Measurements from ENCODE around the gene PTPRA.

Gene PTPRA

DNA sequence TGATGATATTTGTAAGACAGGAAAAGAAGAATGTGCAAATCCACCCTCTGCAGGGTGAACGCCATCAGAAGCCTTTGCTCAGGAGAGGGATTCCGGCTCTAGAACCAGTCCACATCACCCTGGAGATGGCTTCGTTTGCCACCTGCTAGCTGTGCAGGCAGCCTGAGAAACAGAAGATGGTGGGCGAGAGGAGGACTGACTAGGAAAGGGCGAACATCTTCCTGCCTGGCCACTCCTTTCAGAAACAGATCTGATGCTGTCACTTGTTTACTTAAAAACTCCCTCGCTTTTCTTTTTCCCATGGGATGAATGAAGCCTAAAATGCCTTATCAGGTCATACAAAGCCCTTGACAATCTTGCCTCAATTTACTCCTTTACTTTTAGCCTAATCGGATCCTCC, 1.2 kb downstream of the PTPRA start:
- TF ChIP-seq, protein P1, sequence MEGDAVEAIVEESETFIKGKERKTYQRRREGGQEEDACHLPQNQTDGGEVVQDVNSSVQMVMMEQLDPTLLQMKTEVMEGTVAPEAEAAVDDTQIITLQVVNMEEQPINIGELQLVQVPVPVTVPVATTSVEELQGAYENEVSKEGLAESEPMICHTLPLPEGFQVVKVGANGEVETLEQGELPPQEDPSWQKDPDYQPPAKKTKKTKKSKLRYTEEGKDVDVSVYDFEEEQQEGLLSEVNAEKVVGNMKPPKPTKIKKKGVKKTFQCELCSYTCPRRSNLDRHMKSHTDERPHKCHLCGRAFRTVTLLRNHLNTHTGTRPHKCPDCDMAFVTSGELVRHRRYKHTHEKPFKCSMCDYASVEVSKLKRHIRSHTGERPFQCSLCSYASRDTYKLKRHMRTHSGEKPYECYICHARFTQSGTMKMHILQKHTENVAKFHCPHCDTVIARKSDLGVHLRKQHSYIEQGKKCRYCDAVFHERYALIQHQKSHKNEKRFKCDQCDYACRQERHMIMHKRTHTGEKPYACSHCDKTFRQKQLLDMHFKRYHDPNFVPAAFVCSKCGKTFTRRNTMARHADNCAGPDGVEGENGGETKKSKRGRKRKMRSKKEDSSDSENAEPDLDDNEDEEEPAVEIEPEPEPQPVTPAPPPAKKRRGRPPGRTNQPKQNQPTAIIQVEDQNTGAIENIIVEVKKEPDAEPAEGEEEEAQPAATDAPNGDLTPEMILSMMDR (IDR thresholded peaks at IDR 0.05): no peak
- DNase-seq (ENCODE audit: low spot score): no peak
- H3K27ac ChIP-seq: no peak overlapping the region
- H3K4me3 ChIP-seq: peak overlapping the region; percentile 91

GRCh38 chr20:2875690-2876203, 2.5 kb downstream of the PTPRA start:
- Histone ChIP-seq H3K27ac (no peak overlapping the region), H3K4me3 (no peak overlapping the region)
- no peak for DNase-seq (ENCODE audit: low spot score)
- TF ChIP-seq, protein P1 (IDR thresholded peaks at IDR 0.05): no peak

- TF ChIP-seq, protein P1 (IDR thresholded peaks at IDR 0.05): no peak
- Histone ChIP-seq H3K4me3 (no peak overlapping the region), H3K27ac (no peak overlapping the region)
- no peak for DNase-seq (ENCODE audit: low spot score)
These were observed 5.2 kb downstream of the PTPRA start for GRCh38 chr20:2878515-2878914.

GRCh38 chr20:2879146-2879545, 5.9 kb downstream of the PTPRA start:
- DNase-seq (ENCODE audit: low spot score): no peak
- Histone ChIP-seq H3K4me3 (no peak overlapping the region), H3K27ac (no peak overlapping the region)
- TF ChIP-seq, protein P1 (IDR thresholded peaks at IDR 0.05): no peak

DNA sequence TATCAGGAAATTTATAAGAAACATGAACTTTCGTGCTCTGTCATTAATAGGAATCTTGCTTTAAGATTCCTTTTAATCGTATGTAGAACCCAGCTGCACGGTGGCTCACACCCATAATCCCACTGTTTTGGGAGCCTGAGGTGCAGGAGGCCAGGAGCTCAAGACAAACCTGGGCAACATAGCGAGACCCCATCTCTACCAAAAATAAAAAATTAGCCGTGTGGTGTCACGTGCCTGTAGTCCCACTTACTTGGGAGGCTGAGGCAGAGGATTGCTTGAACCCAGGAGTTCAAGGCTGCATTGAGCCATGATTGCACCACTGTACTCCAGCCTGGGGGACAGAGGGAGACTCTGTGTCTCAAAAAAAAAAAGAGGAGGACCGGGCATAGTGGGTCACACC, 7.4 kb downstream of the PTPRA start:
- DNase-seq (ENCODE audit: low spot score): no peak
- Histone ChIP-seq H3K27ac (no peak overlapping the region), H3K4me3 (no peak overlapping the region)
- TF ChIP-seq, protein P1 (IDR thresholded peaks at IDR 0.05): no peak

DNA sequence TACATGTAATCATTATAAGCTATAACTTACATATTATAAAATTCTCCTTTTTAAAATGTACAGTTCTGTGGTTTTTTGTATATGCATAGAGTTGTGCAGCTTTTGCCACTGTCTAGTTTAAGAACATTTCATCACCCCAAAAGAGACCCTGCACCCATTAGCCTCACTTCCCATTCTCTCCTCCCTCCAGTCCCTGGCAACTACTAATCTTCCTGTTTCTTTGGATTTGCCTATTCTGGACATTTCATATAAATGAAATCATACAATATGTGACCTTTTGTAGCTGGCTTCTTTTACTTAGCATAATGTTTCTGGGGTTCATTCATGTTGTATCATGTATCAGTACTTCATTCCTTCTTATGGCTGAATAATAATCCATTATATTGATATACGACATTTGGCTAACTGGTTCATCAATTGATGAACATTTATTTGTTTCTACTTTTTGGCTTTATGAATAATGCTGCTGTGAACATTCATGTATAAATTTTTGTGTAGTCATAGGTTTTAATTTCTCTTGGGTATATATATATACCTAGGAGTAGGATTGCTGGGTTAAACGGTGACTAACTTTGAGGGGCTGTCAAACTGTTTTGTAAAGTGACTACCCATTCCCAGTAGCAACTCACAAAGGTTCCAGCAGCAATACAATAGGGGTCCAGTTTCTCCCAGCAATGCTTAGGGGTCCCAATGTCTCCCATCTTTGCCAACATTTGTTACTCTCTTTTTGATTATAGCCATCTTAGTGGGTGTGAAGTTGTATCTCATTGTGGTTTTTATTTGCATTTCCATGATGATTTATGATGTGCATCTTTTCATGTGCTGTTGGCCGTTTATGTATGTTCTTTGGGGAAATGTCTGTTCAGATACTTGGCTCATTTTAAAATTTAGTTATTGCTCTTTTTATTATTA, 10.7 kb downstream of the PTPRA start:
- Histone ChIP-seq H3K4me3 (no peak overlapping the region), H3K27ac (no peak overlapping the region)
- TF ChIP-seq, protein P1 (IDR thresholded peaks at IDR 0.05): no peak
- no peak for DNase-seq (ENCODE audit: low spot score)

- H3K27ac ChIP-seq: no peak overlapping the region
- no peak overlapping the region for H3K4me3 ChIP-seq
- TF ChIP-seq, protein P1 (IDR thresholded peaks at IDR 0.05): no peak
- no peak for DNase-seq (ENCODE audit: low spot score)
These were observed 14.4 kb downstream of the PTPRA start for GRCh38 chr20:2887715-2888114.

Data from coronary artery (tissue), 2 donors.